Measurements from ENCODE around the gene CROCC2.

The CROCC2 gene

GRCh38 chr2:240901986-240902614 is 4.0 kb upstream of the CROCC2 start:
- no peak for DNase-seq (ENCODE audit: low spot score)
- in situ Hi-C loops (cut with MboI; ENCODE audit: low sequenced_read_pairs, unreplicated experiment), result no loop called here
- TF ChIP-seq, protein P1, sequence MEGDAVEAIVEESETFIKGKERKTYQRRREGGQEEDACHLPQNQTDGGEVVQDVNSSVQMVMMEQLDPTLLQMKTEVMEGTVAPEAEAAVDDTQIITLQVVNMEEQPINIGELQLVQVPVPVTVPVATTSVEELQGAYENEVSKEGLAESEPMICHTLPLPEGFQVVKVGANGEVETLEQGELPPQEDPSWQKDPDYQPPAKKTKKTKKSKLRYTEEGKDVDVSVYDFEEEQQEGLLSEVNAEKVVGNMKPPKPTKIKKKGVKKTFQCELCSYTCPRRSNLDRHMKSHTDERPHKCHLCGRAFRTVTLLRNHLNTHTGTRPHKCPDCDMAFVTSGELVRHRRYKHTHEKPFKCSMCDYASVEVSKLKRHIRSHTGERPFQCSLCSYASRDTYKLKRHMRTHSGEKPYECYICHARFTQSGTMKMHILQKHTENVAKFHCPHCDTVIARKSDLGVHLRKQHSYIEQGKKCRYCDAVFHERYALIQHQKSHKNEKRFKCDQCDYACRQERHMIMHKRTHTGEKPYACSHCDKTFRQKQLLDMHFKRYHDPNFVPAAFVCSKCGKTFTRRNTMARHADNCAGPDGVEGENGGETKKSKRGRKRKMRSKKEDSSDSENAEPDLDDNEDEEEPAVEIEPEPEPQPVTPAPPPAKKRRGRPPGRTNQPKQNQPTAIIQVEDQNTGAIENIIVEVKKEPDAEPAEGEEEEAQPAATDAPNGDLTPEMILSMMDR (IDR thresholded peaks at IDR 0.05; ENCODE audit: borderline replicate concordance, control extremely low read depth, extremely low read depth, insufficient read depth, missing control alignments), result no peak

DNA sequence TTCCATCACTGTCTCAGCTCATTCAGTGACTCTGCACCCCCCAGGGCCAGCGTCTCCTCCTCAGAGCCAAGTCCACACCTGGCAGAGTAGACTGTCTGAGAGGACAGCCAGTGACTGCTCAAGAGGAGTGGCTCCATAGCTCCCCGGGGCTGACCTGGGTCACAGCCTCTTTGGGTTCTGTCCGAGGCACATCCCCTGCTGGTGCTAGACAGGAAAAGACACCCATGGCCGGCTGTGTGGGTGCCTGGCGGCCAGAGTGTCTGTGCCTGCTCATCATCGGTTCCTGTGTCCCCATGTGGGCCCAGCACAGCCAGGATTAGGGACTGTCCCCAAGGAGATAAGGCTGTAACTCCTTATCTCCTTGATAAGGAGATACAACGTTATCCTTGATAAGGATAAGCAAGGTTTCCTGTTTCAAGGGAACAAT is 3.5 kb upstream of the CROCC2 start:
- in situ Hi-C loops (cut with MboI; ENCODE audit: low sequenced_read_pairs, unreplicated experiment), result no loop called here
- TF ChIP-seq, protein P1 (IDR thresholded peaks at IDR 0.05; ENCODE audit: borderline replicate concordance, control extremely low read depth, extremely low read depth, insufficient read depth, missing control alignments), result no peak
- no peak for DNase-seq (ENCODE audit: low spot score)

DNA sequence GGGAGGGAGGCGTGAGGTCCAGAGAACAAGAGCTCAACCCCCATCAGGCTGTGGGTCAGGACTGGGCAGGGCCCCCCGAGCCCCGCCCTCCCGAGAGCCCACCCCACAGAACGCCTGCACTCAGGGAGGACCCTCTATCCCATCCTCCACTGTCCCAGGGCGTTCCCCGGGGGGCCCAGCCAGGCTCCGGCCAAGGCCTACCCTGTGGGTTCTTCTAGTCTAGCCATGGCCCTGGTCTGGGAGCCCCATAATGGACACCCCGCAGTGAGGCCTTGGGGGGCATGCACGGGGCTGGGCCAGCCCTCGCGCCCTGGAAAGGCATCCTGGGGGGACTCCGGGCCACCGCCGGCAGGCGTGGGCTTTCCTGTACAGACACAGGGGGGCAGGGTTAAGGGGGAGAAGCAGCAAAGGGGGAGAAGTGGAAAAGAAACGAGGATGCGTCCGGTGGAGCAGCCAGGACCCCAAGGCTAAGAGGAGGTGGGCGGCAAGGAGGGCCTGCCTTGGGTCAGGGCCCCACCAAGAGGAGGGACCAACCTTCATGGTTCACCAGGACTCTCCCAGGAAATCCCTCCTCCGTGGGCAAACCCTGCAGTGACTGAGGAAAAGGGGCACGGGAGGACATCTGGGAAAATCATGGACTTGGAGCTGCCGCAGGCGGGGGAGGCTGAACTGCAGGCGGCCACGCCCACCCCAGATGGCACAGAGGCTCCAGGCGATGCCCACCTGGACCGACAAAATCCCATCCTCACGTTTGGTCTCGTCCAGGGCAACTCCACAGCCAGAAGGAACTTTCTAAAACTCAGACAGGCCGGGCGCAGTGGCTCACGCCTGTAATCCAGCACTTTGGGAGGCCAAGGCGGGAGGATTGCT is 2.7 kb upstream of the CROCC2 start:
- TF ChIP-seq, protein P1 (IDR thresholded peaks at IDR 0.05; ENCODE audit: borderline replicate concordance, control extremely low read depth, extremely low read depth, insufficient read depth, missing control alignments), result no peak
- no peak for DNase-seq (ENCODE audit: low spot score)
- in situ Hi-C loops (cut with MboI; ENCODE audit: low sequenced_read_pairs, unreplicated experiment), result no loop called here

DNA sequence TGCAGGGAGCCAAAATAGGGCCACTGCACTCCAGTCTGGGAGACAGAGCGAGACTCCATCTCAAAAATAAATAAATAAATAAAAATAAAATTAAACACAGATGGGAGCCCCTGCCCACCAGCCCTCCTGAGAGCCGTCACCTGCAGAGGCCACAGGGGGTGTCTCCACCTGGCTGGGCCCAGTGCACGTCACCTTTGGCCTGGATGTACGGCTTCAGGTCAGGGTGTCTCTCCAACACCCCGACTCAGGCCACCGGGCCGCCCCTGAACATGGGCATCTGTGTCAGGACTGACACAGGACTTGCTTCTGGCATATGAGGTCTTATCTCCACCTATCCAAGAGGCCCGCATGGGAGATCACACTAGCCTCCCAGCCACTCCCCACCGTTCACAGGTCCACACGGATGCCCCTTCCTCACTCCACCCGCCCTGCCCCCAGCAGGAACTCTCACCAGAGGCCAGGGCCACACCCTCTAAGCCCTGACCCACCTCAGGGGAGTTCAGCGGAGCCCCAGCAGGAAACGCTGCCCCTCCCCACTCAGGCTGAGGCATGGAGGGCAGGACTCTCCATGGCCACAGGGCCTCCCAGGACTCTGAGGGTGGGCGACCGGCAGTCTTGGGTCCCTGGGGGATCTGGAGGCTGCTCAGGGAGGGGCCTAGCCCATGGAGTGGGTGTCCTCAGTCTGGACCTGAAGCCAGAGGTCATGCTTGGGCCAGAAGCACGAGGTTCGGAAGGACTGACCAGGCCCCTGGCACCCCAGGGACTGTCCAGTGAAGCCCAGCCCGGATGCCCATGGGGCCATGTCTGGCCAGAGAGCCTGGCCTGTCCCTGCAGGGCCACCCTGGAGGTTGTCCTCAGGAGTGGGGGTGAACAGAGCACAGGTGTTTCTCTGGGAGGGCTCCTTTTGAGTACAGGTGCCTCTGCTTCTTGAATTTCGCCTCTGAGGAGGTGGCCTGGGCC is 1.6 kb upstream of the CROCC2 start:
- no peak for DNase-seq (ENCODE audit: low spot score)
- in situ Hi-C loops (cut with MboI; ENCODE audit: low sequenced_read_pairs, unreplicated experiment), result no loop called here
- TF ChIP-seq, protein P1 (IDR thresholded peaks at IDR 0.05; ENCODE audit: borderline replicate concordance, control extremely low read depth, extremely low read depth, insufficient read depth, missing control alignments), result no peak

GRCh38 chr2:240905176-240905781 is 857 bp upstream of the CROCC2 start:
- TF ChIP-seq, protein P1 (IDR thresholded peaks at IDR 0.05; ENCODE audit: borderline replicate concordance, control extremely low read depth, extremely low read depth, insufficient read depth, missing control alignments), result no peak
- in situ Hi-C loops (cut with MboI; ENCODE audit: low sequenced_read_pairs, unreplicated experiment), result no loop called here
- DNase-seq (ENCODE audit: low spot score), result no peak
